Measurements from ENCODE around the gene ARGLU1.
A peak's percentile ranks its signal among the peaks of the same experiment; 100 is the strongest.

The ARGLU1 gene

DNA sequence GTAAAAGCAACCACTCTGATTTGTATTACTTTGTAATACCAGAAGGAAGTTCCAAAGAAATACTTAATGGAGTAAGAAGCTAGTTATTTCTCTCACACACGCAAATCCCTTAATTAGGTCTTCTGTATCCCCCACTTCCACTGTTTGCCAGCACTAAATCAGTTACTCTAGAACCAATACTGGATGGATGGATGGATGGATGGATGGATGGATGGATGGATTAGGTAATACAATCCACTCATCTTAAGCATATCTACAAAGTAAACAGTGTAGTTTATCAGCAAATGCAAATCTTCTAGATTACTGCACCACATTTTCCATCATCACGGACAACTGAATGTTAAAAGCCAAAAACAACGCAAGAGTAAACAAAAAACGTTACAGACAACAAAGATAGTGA lies 27.3 kb downstream of the ARGLU1 start:
- DNase-seq, result no peak

DNA sequence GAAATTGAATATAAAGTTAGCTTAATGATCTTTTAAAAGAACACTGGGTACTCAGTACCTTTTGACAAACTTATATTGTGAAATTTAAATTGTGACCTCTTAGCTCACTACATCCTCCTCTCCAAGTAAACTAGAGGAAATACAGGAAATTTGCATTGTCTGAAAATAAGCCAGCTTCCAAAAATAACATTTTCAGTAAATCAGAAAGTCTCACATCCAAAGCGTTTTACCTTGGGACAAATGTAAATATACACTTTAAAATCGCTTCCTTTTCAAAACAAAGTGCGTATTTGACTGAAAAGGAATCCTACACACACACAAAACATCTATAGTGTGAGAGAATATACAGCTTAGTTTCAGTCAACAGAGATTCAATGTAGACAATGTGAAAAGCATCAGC lies 30.4 kb downstream of the ARGLU1 start:
- DNase-seq, result no peak

DNA sequence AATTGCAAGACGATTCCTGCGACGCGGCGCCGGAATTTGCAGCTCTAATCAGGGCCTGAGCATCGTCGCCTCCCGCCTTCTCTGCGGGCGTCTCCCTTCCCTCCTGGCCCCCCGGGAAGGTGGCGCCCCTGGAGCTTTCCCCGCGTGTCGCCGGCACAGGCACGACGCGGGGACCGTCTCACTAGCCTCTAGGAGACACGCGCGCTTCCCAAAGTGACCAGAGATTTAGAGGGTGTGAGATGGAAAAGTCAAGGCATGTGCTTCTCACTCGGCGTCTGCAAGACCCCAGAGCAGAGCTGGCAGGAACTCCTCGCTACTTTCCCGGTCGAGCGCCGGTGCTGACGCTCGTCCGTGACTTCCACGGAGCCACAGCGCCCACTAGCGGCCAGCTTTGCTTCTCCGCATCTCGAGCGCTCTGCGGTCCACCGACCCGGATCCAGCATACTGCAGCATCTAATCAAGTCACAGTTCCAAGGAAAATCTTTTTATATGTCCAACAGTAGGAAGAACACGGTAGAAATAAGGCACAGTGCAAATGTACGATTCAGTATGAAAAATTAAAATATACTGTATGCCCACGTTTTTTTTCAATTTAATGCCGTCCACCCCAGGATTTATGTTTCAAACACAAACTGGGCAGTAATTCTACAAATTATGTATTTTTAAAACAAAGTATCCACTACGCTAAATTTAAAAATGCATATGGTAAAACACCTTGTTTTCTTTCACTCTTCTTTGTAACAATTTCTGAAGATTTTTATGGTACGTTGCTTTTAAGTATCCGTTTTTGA lies 31.5 kb downstream of the ARGLU1 start:
- DNase-seq, result peak; percentile 91

DNA sequence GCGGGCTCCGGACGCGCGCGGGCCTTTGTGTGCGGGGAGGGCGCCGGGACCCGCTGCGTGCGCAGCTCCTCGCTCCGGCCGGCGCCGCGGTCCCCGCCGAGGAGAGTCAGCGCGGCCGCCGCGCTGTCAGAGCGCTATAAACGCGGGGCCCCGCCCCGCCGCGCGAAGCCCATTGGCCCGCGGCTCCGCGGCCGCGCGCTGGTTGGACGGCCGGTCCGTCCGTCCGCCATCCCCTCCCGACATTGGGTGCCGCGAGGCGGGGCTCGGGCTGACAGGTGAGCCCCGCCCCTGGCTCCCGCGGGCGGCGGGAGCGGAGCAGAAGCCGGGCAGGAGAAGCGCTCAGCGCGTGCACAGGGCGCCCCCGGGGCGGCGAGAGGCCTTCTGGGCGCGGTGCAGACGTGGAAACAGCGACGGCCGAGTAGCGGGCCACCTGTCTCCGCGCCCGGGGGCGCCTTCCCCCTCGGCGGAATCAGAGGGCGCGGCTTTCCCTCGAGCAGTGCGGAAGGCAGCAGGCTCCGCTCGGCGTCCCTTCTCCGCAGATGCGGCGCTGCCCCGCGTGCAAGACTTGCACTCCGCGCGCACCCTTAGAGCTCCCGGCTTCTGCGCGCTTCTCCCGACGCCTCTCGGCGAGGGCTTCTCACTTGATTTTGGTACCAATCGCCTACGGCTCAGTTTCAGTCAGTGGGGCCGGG lies 32.2 kb downstream of the ARGLU1 start, which contains the start of gene EFNB2:
Gene EFNB2 (minus strand): TSS at position 111 of the 692 bp plus-strand sequence. CDS start 698 bp downstream, outside the sequence.
- peak; percentile 87 for DNase-seq

DNA sequence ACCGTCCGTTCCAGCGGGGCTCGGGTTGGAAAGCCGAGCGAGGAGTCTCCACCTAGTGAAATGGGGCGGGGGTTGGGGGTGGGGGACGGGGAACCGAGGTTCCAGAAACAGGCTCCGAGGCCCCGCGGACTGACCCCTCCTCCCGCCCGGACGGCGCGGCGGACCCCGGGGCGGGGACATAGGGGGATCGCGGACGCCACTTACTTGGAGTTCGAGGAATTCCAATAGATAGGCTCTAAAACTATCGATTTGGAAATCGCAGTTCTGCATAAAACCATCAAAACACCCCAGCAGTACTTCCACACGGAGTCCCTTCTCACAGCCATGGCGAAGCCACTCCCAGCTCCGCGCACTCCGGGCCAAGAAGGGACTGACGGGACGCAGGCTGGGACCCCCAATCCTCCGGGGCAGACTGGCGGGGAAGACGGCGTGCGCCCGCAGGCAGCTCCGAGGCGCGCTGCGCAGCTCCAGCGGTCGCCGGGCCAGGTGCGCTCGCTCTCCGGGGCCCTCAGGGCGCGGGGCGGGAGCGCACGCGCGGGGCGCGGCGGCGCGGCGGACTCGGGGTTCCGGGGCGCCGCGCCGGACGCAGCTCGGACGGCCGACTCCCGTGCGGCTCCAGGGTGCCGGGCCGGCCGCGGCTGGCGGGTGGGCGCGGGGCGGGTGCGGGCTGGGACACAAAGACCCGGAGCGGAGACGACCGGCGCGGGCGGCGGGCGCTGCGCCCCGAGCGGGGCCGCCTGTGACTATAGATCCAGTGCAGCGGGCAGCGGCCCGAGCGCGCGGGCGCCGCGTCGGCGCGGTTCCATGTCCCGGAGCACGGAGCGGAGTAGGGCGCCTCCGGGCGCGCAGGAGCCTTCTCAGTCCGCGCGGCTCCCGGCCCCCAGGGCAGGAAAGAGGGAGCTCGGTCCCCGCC lies 33.0 kb downstream of the ARGLU1 start:
- peak; percentile 16 for DNase-seq

DNA sequence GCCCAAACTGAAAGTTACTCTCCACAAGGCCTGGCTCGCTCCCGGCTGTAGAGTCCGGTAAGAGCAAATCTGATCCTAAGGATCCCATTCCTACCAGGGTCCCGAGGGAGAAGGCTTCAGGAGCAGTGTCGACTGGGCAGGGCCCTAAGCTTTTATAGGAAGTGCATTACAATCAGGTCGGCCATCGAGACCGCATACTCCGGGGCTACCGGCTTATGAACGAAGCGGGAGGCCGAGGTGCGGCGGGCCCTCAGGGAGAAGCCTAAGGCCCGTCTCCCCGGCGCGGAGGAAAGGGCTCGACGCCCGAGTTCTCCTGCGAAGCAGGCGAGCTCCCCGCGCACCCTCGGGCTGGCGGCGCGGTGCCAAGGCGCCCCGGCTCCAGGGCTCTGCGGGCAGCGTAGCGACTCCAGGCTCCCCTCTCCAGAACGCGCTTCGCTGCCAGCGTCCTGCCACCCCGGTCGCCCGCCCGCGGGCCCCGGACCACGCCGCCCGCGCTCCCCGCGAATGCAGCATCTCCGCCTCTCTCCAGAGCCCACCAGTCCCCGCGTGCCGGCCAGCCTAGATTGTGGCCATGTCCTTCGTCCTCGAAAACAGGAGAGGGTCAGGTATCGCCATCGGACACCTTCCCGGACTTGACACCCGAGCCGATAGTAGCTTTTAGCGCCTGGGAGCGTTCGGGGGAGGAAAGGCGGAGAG lies 33.8 kb downstream of the ARGLU1 start:
- DNase-seq, result peak; percentile 30

DNA sequence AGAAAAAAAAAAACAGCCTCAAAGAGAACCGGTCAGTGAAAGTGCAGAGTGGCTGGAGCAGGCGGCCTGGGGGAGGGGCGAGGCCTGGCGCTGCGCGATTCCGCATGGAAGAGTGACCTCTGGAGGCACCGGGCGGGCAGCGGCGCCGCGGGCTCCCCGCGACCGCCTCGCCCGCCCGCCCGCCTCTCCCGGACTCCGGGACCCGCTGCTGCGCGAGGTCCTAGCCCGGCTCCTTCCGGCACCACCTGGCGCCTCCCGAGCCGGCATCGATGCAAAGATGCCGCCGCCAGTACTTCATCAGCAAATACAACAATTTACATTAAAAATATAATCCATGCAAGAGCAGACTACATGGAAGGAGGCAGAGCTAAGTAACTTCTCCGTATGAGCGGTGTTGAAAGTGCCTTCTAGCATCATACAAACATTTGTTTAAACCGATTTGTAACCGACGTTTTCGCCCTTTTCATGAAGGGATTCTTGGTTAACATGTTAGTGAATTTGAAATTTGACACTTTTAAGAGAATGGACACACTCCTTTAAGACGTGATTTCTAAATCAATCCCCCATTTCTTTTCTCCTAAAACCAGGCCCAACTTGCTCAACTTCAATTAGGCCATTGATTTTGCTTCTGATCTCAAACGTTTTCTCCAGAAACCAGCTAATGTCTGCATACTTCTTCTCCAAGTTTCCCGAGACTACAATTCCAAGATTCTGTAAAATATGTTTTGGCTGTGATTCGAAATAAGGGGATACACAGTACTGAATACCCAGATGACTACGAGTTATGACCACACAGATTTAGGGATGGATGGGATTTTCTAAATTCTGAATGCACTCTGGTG lies 34.6 kb downstream of the ARGLU1 start:
- peak; percentile 19 for DNase-seq

DNA sequence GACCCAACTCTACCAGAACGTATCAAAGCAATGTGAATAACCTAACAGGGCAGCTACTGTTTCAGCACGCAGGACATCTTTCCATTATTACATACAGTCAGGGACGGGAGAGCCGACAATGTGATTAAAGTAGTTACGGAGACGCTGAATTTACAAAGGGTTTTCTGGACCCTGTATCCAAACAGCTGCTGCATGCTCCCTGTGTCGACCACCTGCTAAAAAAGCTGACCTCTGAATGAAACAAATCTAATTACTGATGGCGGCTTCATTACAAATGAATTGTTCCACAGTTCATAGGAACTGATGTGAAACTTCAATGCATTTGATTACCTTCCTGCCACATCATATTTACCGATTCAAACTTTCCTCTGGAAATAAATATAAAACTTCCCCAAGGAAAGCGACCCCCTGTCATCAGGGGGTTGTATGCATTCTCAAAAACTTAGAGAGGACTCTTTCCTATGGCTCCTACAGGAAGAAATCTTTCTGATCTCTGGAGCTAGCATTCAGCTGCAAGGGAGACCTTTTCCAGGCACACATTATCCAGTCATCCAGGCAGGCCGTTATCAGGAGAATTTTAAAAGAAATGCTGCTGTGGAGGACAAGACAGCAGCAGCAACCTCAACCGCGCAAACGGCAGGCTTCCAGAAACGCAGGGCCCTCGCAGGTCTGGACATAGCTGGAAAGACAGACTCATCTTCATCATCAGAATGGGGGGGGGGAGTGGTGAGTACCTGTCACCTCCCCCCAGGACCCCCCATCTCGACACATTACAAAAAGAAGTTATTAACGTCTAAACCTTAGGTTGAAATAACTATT lies 35.6 kb downstream of the ARGLU1 start:
- no peak for DNase-seq

DNA sequence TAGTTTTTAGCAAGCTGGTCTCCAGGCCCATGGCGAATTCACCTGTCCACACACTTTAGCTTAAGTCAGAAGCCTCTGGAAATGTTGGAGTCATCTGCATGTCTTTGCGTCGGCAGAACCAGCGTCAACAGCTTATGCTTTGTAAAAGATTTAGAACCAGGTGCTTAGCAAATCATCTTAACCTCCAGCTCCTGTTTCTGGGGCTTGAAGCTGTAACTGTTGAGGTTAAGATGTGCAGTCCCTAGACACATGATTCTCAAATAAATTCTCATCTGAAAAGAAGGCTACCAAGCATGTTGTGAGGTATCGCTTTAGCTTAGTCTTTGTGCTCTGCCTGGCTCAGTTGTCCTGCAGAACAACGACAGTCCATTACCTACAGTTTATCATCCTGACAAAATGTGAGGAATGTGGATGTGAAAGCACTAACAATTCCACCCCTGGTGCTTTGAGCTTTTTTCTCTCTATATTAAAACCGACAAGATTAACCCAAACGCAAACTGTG lies 36.9 kb downstream of the ARGLU1 start:
- DNase-seq, result no peak

DNA sequence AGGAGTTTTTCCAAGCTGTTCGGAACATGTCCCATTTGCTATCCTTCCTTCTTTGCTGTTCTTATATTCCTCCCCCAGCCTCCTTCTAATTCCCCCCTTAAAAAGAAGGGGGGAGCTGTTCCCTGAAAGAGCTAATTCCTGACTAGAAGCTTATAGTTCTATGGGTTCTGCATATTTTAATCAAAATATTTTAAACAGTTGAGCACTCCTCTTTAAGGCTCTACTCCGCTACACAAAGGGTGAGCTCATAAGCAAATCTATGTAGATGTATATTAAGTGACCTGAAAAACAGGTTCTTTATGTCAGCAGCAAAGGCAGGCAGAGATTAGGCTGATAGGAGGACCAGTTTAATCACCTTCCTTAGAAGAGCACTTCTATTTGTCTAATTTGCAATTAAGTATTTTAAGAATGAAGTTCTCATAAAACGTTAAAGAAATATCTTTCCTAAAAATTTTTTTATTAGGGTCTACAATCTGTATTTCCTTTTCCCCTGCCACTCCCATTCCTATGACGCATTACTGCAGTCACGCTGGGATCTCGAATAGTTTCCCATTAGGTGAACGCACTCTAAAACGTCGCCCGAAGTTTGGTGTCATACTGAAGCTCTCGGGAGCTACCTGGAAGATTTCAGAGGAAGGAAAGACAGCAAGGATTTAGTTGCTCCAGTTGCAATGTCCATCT lies 37.6 kb downstream of the ARGLU1 start:
- DNase-seq, result no peak

DNA sequence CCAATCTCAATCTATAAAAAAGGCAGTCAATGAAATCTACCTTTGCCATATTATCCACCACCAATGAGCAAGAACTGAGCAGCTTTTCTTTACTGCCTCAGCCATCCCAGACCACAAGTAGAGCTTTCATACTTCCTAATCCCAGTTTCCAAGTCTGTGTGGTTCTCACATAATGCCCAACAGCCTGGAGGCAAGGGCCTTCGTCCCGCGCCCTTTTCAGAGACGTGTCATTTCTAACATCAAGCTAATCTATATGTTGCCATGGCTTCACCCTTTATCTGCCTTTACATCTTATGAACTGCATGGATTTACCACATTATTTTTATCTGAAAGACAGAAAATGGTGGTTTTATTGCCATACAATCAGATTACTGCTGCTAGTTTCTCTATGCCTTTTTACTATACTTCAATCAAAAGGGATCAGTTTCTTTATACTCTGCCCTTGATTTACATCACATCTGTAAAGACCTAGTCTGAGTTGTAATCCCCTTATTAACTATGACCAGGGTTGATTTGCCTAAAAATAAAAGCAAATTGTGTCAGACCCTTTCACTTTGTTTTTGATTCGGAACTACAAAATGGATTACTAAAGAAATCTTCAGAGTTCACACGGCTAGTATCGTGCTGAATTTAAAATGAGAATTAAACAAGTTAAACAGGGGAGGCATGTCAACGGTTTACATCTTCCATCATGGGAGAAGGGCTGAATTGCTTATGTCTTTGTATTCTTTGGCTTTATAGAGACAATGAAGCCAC lies 38.3 kb downstream of the ARGLU1 start:
- DNase-seq, result no peak

DNA sequence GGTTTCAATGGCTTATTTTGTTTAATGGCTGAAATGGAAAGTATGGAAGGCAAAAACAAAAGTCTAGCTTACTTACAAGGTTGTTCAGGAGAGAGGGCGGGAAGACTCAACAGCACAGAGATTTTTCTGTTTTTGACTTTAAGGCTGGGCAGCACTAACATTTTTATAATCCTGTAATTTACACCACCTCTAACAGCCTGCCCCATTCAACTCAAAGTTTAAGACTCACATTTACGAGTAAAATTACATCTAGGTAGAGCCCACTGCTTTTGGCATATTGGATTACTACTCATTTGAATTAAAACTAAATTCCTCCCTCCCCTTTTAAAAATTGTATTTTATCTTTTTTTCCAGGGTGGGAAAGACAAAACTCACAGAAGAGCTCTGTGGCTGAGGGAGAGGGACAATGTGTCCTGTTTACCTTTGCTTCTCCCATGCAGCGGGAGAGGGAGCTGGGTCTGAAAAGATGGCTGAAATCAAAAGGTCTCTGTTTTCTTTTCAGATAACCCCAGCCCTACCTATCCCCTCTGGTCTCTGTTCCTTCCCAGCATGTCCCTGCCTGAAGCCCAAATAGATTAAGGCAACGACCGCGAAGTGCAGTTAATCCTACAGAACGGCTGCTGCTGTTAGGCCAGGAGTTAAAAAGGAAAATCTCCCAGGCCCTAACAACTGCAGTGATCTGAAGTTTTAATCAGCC lies 39.1 kb downstream of the ARGLU1 start:
- no peak for DNase-seq

DNA sequence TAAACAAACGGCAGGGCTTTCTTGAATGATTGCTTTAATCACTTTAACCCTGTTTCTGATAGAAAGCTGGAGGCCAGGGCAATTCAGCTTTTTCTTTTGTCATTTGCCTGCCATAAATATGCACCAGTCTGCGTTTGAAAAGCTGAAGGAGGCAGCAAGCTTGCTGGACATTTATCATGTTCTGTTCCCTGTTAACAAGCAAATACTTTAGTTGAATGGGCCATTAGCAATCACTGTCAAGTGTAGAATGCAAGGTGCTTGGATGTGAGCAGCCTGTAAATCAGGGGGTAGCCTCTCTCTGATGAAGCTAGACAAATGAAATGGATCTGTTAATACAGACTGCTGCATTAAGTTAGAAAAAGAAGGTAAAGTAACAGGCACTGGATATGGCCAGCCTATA lies 40.1 kb downstream of the ARGLU1 start:
- no peak for DNase-seq

DNA sequence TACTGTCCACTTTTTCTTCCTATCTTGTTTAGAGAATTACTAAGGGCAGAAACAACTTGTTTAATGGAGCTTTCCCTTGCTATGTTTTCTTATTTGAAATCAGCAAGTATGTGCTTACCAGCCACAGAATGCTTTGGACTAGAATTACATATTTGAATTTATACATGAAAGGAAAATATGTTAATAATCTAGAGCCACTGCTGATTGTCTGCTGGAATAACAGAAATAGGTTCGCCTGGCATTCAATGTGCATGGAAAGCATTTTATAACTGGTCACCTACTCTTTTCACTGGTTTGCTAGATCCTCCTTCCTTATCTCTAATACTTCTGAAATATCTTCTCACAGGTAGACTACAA lies 40.5 kb downstream of the ARGLU1 start:
- no peak for DNase-seq

DNA sequence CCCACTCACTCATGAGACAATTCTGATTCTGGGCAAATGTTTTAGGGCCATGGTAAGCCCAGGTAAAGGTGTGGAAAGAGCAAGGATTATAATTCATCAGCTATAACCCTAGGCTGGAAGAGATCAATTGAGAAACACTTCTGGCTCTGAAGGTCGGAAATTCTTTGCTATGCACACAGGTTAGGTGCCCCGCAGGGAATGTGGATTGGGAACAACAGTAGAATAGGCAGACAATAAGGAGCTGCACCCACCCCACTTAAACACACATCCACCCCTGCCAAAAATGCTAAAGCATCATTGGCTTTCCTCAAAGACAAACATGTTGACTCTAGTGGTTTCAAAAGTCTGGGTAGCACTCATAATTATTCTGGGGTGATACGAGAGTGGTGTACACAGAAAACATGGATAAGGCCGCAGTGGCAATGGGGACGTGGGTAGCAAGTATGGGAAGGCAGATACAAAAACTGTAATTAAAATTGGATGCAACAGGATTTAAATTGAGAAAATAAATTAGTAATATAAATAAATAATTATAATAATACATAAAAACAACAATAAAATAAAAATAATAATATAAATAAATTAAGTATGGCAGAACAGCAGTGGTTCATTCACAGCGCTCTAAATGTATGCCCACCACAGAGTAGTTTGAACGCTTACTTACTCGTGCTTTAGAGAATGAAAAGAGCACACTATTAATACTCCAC lies 41.0 kb downstream of the ARGLU1 start:
- no peak for DNase-seq

DNA sequence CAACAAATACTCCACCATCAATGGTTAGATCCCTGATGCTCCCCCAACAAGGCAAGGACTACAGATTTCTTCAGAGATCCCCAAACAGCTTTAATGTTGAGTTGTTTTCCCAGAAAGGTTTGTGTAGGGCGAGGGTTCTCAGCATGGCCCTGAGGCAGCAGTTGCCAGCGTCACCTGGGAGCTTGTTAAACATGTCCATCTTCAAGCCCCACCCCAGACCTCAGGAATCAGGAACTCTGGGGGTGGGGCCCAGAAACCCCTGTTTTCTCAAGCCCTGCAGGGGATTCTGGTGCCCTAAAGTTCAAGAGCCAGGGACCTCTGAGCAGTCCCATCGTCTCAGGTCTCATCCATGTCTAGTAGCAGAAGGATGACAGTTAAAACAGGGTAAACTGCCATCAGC lies 42.1 kb downstream of the ARGLU1 start:
- DNase-seq, result no peak

DNA sequence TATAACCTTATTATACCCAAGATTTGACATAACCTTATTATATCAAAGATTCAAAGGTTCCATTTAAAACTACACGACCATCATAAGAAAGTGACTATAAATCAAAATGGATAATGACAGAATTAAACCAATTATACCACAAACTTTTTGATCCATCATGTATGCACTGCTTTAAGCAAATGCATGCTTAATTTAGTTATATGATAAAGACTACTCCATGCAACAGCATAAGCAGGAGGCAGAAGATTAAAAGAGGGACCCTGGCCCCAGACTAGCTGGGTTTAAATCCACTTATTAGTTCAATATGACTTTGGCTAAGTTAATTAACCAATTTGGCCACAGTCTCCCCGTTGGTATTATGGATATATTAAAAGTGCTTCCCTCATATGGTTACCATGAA lies 43.8 kb downstream of the ARGLU1 start:
- no peak for DNase-seq

DNA sequence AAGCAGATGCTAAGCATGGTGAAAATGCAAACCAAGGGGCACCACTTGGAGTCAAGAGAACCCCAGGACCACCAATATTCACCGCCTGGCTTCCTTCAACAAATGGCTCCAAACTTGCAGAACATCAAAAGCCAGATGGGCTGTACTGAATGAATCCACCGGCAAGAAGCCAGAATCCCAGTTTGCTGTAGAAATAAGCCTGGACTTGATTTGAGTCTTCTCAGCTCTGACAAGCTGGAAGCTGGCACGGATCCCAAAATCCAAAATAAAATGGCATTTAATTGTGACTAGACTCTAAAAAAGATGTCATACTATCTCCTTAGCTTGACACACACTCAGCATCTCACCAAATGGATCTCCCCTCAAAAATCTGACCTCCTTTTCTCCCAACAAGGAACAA lies 44.4 kb downstream of the ARGLU1 start:
- no peak for DNase-seq
